Measurements from ENCODE around the gene DNAJC12.
"Not testable (repeated sequence)": the region's sequence is repeated elsewhere in the genome, so short reads cannot be mapped to it uniquely, and the experiment has no call there.

DNAJC12 gene

GRCh38 chr10:67790534-67791408 lies 47.2 kb downstream of the DNAJC12 start:
- DNase-seq, result no peak

- DNase-seq, result no peak
Observed at GRCh38 chr10:67789769-67790168, 48.2 kb downstream of the DNAJC12 start.

GRCh38 chr10:67788028-67788886 lies 49.7 kb downstream of the DNAJC12 start:
- DNase-seq, result peak; percentile 63

GRCh38 chr10:67785098-67785497 lies 52.9 kb downstream of the DNAJC12 start:
- no peak for DNase-seq

GRCh38 chr10:67784474-67784873 lies 53.5 kb downstream of the DNAJC12 start:
- DNase-seq, result no peak

GRCh38 chr10:67783606-67784294 lies 54.2 kb downstream of the DNAJC12 start:
- DNase-seq, result no peak

GRCh38 chr10:67782530-67782929 lies 55.5 kb downstream of the DNAJC12 start:
- no peak for DNase-seq

- no peak for DNase-seq
Observed at GRCh38 chr10:67780759-67781538, 57.0 kb downstream of the DNAJC12 start.

GRCh38 chr10:67780204-67780621 lies 57.8 kb downstream of the DNAJC12 start:
- not testable (repeated sequence) for DNase-seq

- DNase-seq, result peak; percentile 72
Observed at GRCh38 chr10:67779465-67780203, 58.4 kb downstream of the DNAJC12 start.

- no peak for DNase-seq
Observed at GRCh38 chr10:67776371-67776770, 61.6 kb downstream of the DNAJC12 start.

GRCh38 chr10:67775279-67775678 lies 62.7 kb downstream of the DNAJC12 start:
- no peak for DNase-seq

- peak; percentile 21 for DNase-seq
Observed at GRCh38 chr10:67772894-67773511, 65.0 kb downstream of the DNAJC12 start.

GRCh38 chr10:67772151-67772550 lies 65.8 kb downstream of the DNAJC12 start:
- no peak for DNase-seq

GRCh38 chr10:67771200-67771599 lies 66.8 kb downstream of the DNAJC12 start:
- no peak for DNase-seq

GRCh38 chr10:67770537-67770936 lies 67.5 kb downstream of the DNAJC12 start:
- DNase-seq, result no peak

GRCh38 chr10:67767244-67767643 lies 70.7 kb downstream of the DNAJC12 start:
- DNase-seq, result no peak

GRCh38 chr10:67764012-67764822 lies 73.8 kb downstream of the DNAJC12 start:
- DNase-seq, result peak; percentile 96

- peak; percentile 84 for DNase-seq
Observed at GRCh38 chr10:67763499-67764011, 74.4 kb downstream of the DNAJC12 start.

GRCh38 chr10:67762567-67762966 lies 75.4 kb downstream of the DNAJC12 start:
- not testable (repeated sequence) for DNase-seq

Data from CD4-positive, alpha-beta T cell treated with Interleukin-15 for 1 hour (primary cell).